CD14-positive monocyte (primary cell): Measurements from ENCODE around the gene PTCHD4. TPM values are rescaled to one million over a fixed set of nuclear protein-coding genes. Genes with fewer than 3 reads are reported as not detected.

ENCODE experiments used
- DNase-seq, 3 donors: peaks; one replicate each; pipeline ENCODE4 v3.0.0-alpha.2; 2011 to 2022
- H2AFZ ChIP-seq: 2 replicates; pipeline ENCODE4 v1.6.0; 2012; ENCODE audit warnings: mild to moderate bottlenecking, low read depth, low read length, inconsistent platforms; ENCODE audit not compliant: insufficient read depth, poor library complexity, severe bottlenecking
- H3K27ac ChIP-seq, 2 donors: 1 replicate in 1 of 2; 2 replicates in 1 of 2; pipeline ENCODE4 v1.5.1; 2012 to 2013; ENCODE audit warnings: low read length in 2 of 2, control low read depth in 1 of 2, inconsistent platforms in 1 of 2, low read depth in 1 of 2, mild to moderate bottlenecking in 1 of 2
- H3K27me3 ChIP-seq, 2 donors: one replicate each; pipeline versions ENCODE4 v1.6.0 to v1.6.1; 2011 to 2013; ENCODE audit warnings: low read length in 2 of 2; ENCODE audit not compliant: control insufficient read depth in 2 of 2, insufficient read depth in 2 of 2
- H3K36me3 ChIP-seq, 2 donors: replicated peaks in 1 of 2; 1 replicate in 1 of 2; 2 replicates in 1 of 2; pipeline versions ENCODE4 v1.5.1 to v1.6.1; 2012 to 2013; ENCODE audit warnings: low read length in 2 of 2, control low read depth in 1 of 2, inconsistent platforms in 1 of 2, mild to moderate bottlenecking in 1 of 2; ENCODE audit not compliant: insufficient read depth in 2 of 2, control insufficient read depth in 1 of 2
- H3K4me1 ChIP-seq, 2 donors: 1 replicate in 1 of 2; 2 replicates in 1 of 2; pipeline versions ENCODE4 v1.5.1 to v1.6.1; 2012 to 2013; ENCODE audit warnings: low read length in 2 of 2, control low read depth in 1 of 2, inconsistent platforms in 1 of 2, mild to moderate bottlenecking in 1 of 2, moderate library complexity in 1 of 2; ENCODE audit not compliant: insufficient read depth in 2 of 2, control insufficient read depth in 1 of 2
- H3K4me2 ChIP-seq: replicated peaks from 2 replicates; pipeline ENCODE3; 2012; ENCODE audit warnings: low read length, moderate library complexity, mild to moderate bottlenecking; ENCODE audit not compliant: poor library complexity, severe bottlenecking; ENCODE audit errors: extremely low read depth
- H3K4me3 ChIP-seq, 3 experiments: fragments of 200-600 bp in 1 of 3; sonication (generic) in 1 of 3; replicated peaks in 1 of 3; 1 replicate in 2 of 3; 2 replicates in 1 of 3; pipeline ENCODE4 v1.5.1; 2011 to 2013; ENCODE audit warnings: low read length in 3 of 3, mild to moderate bottlenecking in 3 of 3, control low read depth in 2 of 3, low read depth in 2 of 3, inconsistent platforms in 1 of 3, moderate library complexity in 1 of 3
- H3K79me2 ChIP-seq: 2 replicates; pipeline ENCODE4 v1.6.0; 2012; ENCODE audit warnings: mild to moderate bottlenecking, control low read depth, inconsistent platforms, low read length, moderate library complexity; ENCODE audit not compliant: insufficient read depth
- H3K9ac ChIP-seq: 2 replicates; pipeline ENCODE4 v1.6.0; 2017; ENCODE audit warnings: low read length, mild to moderate bottlenecking; ENCODE audit not compliant: insufficient read depth, poor library complexity, severe bottlenecking
- H3K9me3 ChIP-seq, 2 donors: replicated peaks in 1 of 2; 1 replicate in 1 of 2; 2 replicates in 1 of 2; pipeline versions ENCODE4 v1.5.1 to v1.6.1; 2012 to 2013; ENCODE audit warnings: low read length in 2 of 2, control low read depth in 1 of 2; ENCODE audit not compliant: control insufficient read depth in 1 of 2, insufficient read depth in 1 of 2
- H4K20me1 ChIP-seq: 2 replicates; pipeline ENCODE4 v1.6.0; 2012; ENCODE audit warnings: mild to moderate bottlenecking, low read length, control low read depth, moderate library complexity; ENCODE audit not compliant: insufficient read depth
- H3K27ac Mint-ChIP-seq, 7 donors: one replicate each; pipeline ENCODE4 v1.8.0; 2020; ENCODE audit warnings: mild to moderate bottlenecking in 7 of 7, mixed read lengths in 7 of 7, moderate library complexity in 6 of 7, inconsistent platforms in 2 of 7
- H3K27me3 Mint-ChIP-seq, 3 donors: one replicate each; pipeline ENCODE4 v1.8.0; 2021 to 2022; ENCODE audit warnings: low read depth in 3 of 3, mild to moderate bottlenecking in 3 of 3, mixed read lengths in 3 of 3, moderate library complexity in 3 of 3, inconsistent platforms in 1 of 3
- H3K36me3 Mint-ChIP-seq, 2 donors: one replicate each; pipeline ENCODE4 v1.8.0; 2020; ENCODE audit warnings: mixed read lengths in 2 of 2, inconsistent platforms in 1 of 2, mild to moderate bottlenecking in 1 of 2
- H3K4me1 Mint-ChIP-seq: one replicate; pipeline ENCODE4 v1.8.0; 2020; ENCODE audit warnings: mild to moderate bottlenecking, mixed read lengths
- H3K4me3 Mint-ChIP-seq, 2 donors: one replicate each; pipeline ENCODE4 v1.8.0; 2020; ENCODE audit warnings: mild to moderate bottlenecking in 2 of 2, mixed read lengths in 2 of 2, moderate library complexity in 1 of 2
- H3K9me3 Mint-ChIP-seq, 7 donors: one replicate each; pipeline ENCODE4 v1.8.0; 2020 to 2022; ENCODE audit warnings: mixed read lengths in 7 of 7, mild to moderate bottlenecking in 6 of 7, moderate library complexity in 6 of 7, inconsistent platforms in 2 of 7
- CTCF ChIP-seq: fragments of 200-600 bp; IDR thresholded peaks from one replicate; pipeline ENCODE4 v1.8.0; 2022; ENCODE audit warnings: antibody characterized with exemption, mild to moderate bottlenecking
- WGBS: methylation state at CpG from one replicate; pipeline ENCODE4 v1.1.5; 2013; ENCODE audit warnings: missing lambda C conversion rate; ENCODE audit not compliant: insufficient coverage; 5-methylcytosine and 5-hydroxymethylcytosine counted together
- intact Hi-C, 2 donors: fragments of 100-400 bp; cut with micrococcal nuclease; formaldehyde crosslinking; loops; one replicate each; pipeline versions ENCODE4 v1.15.0 to v1.15.1; 2023
- polyA plus RNA-seq, 3 donors: library from polyadenylated mRNA; depleted of rRNA in 1 of 3; unstranded in 2 of 3; stranded (reverse) in 1 of 3; fragments of 300-500 nt in 2 of 3; fragments of >200 nt in 1 of 3; fragmentation: Illumina TruSeq in 2 of 3; gene quantifications; 1 replicate in 2 of 3; 2 replicates in 1 of 3; pipeline ENCODE4 v1.2.3, GENCODE V29; 2012 to 2021

Gene PTCHD4
- polyA plus RNA-seq, 3 donors: not detected

DNA sequence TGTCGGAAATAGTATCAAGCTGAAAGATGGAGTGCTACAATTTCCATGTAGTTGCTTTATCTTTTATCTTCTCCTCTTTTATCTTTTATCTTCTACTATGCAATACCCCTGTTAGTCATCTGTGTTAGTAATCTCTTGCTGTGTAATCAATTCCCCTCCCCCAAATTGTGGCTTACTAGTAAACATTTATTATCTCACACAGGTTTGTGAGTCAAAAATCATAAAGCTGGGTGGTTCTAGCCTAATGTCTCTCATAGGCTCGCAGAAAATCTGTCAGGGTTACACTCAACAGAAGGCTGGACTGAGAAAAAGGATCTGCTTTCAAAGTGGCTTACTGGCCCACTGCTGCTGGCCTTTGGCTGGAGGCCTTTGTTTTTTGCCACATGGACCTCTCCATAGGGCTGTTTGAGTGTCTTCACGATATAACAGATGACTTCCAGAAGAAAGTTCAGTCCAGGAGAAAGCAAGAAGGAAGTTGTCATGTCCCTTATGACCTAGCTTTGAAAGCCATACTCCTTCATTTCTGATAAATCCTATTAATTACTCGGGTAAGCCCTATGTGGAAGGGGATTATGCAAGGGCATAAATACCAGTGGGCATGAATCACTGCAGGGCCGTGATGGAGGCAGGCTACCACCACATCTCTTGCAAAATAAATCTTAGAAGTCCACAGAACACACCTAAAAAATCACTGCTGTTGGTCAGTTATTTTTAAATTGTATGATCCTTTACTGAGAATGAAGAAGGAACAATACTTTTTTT lies 24.5 kb upstream of the PTCHD4 start:
- H3K36me3 Mint-ChIP-seq: no peaks in the 10 kb centered on the region
- Histone ChIP-seq H3K9me3 (no peaks in the 10 kb centered on the region), H3K4me1 (no peaks in the 10 kb centered on the region), H2AFZ (no peak overlapping the region), H4K20me1 (no peaks in the 10 kb centered on the region), H3K27me3 (no peaks in the 10 kb centered on the region), H3K36me3 (no peaks in the 10 kb centered on the region), H3K79me2 (no peaks in the 10 kb centered on the region), H3K4me3 (no peak overlapping the region), H3K9ac (no peak overlapping the region), H3K4me2 (no peak overlapping the region), H3K27ac (no peak overlapping the region)
- intact Hi-C loops: no loop called here
- no peak for TF ChIP-seq CTCF
- peaks cover 0 to 3% (median 0%) of the 10 kb centered on the region in 7 donors for H3K9me3 Mint-ChIP-seq
- H3K4me1 Mint-ChIP-seq: no peaks in the 10 kb centered on the region
- WGBS: 71% methylated on average over 1 of the region's 5 CpGs
- no peaks in the 10 kb centered on the region for H3K27me3 Mint-ChIP-seq
- H3K27ac Mint-ChIP-seq: no peak overlapping the region
- H3K4me3 Mint-ChIP-seq: no peak overlapping the region
- no peak for DNase-seq

- Mint-ChIP-seq H3K27ac (no peak overlapping the region), H3K27me3 (no peaks in the 10 kb centered on the region), H3K4me3 (no peak overlapping the region), H3K36me3 (no peaks in the 10 kb centered on the region), H3K9me3 (peaks cover 0 to 3% (median 0%) of the 10 kb centered on the region in 7 donors), H3K4me1 (no peaks in the 10 kb centered on the region)
- Histone ChIP-seq H3K9ac (no peak overlapping the region), H3K27me3 (no peaks in the 10 kb centered on the region), H3K27ac (no peak overlapping the region), H4K20me1 (no peaks in the 10 kb centered on the region), H3K4me3 (no peak overlapping the region), H3K4me2 (no peak overlapping the region), H3K79me2 (no peaks in the 10 kb centered on the region), H3K9me3 (no peaks in the 10 kb centered on the region), H2AFZ (no peak overlapping the region), H3K4me1 (no peaks in the 10 kb centered on the region), H3K36me3 (no peaks in the 10 kb centered on the region)
- DNase-seq: no peak
- no peak for TF ChIP-seq CTCF
- WGBS: no CpG with 5 or more reads among the region's 2 CpGs
- intact Hi-C loops: no loop called here
These were observed 23.2 kb upstream of the PTCHD4 start for GRCh38 chr6:48134246-48134645.
